GM21515 (cell line): Measurements from ENCODE around the gene MYBPHL.

Experiments used
- ATAC-seq: cut with Tn5 transposase; IDR thresholded peaks from one replicate; pipeline ENCODE4 v1.9.1; 2021; ENCODE audit not compliant: unreplicated experiment

Gene MYBPHL

GRCh38 chr1:109306832-109307273 is at the start of gene MYBPHL:
Gene MYBPHL (minus strand): TSS chr1:109307011. CDS start chr1:109306991, 20 bp downstream.
- ATAC-seq: no peak

- no peak for ATAC-seq
Observed at GRCh38 chr1:109356505-109356904, 49.7 kb upstream of the MYBPHL start.

GRCh38 chr1:109354929-109355328 is 48.1 kb upstream of the MYBPHL start:
- ATAC-seq: no peak

GRCh38 chr1:109351457-109351856 is 44.6 kb upstream of the MYBPHL start:
- no peak for ATAC-seq

- ATAC-seq: no peak
Observed at GRCh38 chr1:109350655-109351054, 43.8 kb upstream of the MYBPHL start.

GRCh38 chr1:109350182-109350581 is 43.4 kb upstream of the MYBPHL start:
- ATAC-seq: no peak

GRCh38 chr1:109347511-109347910 is 40.7 kb upstream of the MYBPHL start:
- ATAC-seq: no peak

GRCh38 chr1:109341944-109342930 is 35.4 kb upstream of the MYBPHL start:
- ATAC-seq: no peak

- no peak for ATAC-seq
Observed at GRCh38 chr1:109338608-109339007, 31.8 kb upstream of the MYBPHL start.

- no peak for ATAC-seq
Observed at GRCh38 chr1:109338091-109338490, 31.3 kb upstream of the MYBPHL start.

- no peak for ATAC-seq
Observed at GRCh38 chr1:109335091-109335490, 28.3 kb upstream of the MYBPHL start.

- ATAC-seq: no peak
Observed at GRCh38 chr1:109331113-109331512, 24.3 kb upstream of the MYBPHL start.

GRCh38 chr1:109327285-109327684 is 20.5 kb upstream of the MYBPHL start:
- ATAC-seq: no peak

GRCh38 chr1:109322974-109323373 is 16.2 kb upstream of the MYBPHL start:
- ATAC-seq: no peak

- ATAC-seq: no peak
Observed at GRCh38 chr1:109319114-109319513, 12.3 kb upstream of the MYBPHL start.

GRCh38 chr1:109316506-109316905 is 9.7 kb upstream of the MYBPHL start:
- no peak for ATAC-seq

- ATAC-seq: no peak
Observed at GRCh38 chr1:109315288-109315687, 8.5 kb upstream of the MYBPHL start.

GRCh38 chr1:109314795-109315194 is 8.0 kb upstream of the MYBPHL start:
- ATAC-seq: no peak

- ATAC-seq: no peak
Observed at GRCh38 chr1:109312978-109313775, 6.4 kb upstream of the MYBPHL start.

- ATAC-seq: no peak
Observed at GRCh38 chr1:109312246-109312645, 5.4 kb upstream of the MYBPHL start.

- no peak for ATAC-seq
Observed at GRCh38 chr1:109309347-109309746, 2.5 kb upstream of the MYBPHL start.
